Measurements from ENCODE around the gene SPON1. TPM values are rescaled to one million over a fixed set of nuclear protein-coding genes. Genes with fewer than 3 reads are reported as not detected.

The SPON1 gene
- polyA plus RNA-seq, 4 donors = 73.8 to 93.4 (median 89.9) TPM

DNA sequence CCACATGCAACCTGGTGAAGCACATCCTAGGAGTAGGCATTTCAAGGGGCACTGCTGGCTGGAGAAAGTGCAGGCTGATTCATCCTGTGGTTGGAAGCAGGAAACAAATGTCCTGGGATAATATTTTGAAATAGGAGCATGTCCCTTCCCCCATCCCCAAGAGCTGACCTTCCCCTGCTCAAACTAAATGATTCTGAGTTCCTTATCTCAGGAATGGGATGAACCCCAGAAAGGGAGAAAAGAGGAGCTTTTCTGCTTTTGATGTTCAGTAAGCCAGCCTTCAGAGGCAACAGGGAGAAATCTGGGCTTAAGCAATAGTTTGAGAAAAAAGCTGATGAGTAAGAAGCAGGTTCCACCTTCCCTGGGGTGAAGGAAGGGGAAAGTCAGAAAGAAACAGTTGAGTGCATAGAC lies 19.5 kb upstream of the SPON1 start:
- no peak for DNase-seq (ENCODE audit: low read depth in 4 of 4, low spot score in 3 of 4)

DNA sequence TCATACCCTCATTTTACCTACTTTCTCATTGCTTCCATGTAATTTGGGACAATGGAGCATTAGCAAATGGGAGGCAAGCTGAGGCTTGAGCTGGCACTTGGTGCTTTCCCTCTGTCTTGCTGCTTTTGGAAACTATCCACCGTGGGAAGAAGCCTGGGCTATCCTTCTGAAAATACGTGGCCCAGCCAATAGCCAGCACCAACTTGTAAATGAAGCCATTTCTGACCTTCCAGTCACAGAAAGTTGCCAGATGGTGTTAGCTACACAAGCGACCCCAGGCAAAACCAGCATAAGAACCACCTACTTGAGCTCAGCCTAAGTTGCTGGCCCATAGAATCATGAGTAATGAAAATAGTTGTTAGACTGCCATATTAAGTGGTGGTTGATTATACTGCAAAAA lies 18.5 kb upstream of the SPON1 start:
- DNase-seq (ENCODE audit: low read depth in 4 of 4, low spot score in 3 of 4) = no peak

DNA sequence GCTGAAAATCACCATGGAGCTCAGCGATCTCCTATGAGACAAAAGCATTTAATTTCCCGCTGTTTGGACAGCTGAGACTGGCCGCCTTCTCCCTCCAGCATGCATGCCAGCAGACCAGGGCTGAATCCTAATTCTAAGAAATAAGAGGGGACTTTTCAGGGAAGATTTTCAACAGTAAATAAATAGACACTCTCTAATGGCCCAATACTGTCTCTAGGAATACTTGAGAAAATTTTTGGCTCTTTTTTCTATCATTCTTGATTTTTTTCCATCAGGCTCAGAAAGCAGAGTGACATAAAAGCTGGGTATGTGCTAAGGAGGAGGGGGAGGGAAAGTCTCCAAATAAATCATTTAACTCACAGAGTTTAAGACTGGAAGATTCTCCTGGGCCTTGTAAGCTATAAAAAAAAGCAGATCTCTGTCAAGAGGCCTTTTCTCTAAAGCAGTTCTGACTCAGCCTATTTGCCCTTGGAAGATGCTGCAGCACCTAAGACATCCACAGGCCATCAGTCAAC lies 17.6 kb upstream of the SPON1 start:
- DNase-seq (ENCODE audit: low read depth in 4 of 4, low spot score in 3 of 4) = no peak

DNA sequence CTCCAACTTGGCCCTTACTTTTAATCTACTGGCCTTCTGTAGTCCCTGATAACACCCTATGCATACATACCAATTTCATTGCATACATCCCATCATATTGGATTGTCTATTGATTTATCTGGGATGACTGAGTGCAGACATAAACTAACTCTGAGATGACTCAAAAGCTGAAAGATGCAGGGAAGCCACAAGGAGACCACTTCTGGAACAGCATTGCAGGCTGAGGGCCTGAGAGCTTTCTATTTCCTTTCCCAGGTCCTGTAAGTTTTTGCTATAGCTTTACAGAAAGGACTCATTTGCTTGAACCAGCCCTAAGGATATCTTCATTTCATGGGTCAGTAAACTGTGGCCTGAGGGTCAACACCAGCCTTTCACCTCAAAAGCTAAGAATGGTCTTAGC lies 15.1 kb upstream of the SPON1 start:
- DNase-seq (ENCODE audit: low read depth in 4 of 4, low spot score in 3 of 4) = no peak

DNA sequence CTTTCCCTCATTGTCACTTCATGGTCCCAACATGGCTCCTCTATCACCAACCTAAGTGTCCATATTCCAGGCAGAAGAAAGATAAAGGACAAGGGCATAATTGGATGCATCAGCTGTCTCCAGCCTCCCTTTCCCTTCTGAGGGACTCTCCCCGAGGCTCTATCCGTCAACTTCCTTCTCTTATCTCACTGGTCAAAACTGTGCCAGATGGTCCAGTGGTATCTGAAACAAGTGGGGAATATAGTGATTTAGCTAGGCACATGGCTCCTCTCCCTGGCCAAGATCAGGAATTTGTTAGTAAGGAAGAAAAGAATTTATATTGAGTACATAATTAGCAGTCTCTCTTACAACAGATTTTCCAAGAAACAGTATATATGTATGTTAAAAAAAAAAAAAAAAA lies 12.6 kb upstream of the SPON1 start:
- DNase-seq (ENCODE audit: low read depth in 4 of 4, low spot score in 3 of 4) = no peak

DNA sequence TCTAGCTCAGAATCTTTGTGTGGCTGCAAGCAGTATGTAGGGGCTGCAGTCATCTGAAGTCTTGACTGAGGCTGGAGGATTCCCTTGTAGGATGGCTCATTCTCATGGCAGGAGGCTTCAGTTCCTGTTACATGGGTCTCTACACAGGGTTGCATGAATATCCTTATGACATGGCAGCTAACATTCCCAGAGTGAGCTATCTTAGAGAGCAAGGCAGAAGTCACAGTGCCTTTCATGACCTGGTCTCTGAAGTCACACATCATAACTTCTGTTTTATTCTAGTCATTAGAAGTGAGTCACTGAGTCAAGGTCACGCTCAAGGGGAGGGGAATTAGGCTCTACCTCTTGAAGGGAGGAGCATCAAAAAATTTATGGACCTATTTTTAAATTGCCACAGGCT lies 10.3 kb upstream of the SPON1 start:
- DNase-seq (ENCODE audit: low read depth in 4 of 4, low spot score in 3 of 4) = no peak

DNA sequence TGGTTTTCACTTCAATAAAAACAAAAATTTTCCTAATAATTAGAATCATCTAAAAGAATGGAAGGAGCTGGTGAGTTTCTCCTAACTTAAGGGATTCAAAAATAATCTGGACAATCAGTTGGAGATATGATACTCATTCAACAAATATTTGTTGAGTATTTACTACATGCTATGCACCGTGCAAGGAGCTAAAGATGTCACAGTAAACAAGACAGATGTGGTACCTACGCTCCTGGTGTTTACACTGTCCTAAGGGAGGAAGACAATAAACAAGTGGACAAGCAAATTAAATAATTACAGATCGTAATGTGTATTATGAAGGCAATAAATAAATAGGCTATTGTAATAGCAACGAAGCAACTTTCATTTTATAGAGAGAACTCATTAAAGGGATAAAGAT lies 9.9 kb upstream of the SPON1 start:
- DNase-seq (ENCODE audit: low read depth in 4 of 4, low spot score in 3 of 4) = no peak

DNA sequence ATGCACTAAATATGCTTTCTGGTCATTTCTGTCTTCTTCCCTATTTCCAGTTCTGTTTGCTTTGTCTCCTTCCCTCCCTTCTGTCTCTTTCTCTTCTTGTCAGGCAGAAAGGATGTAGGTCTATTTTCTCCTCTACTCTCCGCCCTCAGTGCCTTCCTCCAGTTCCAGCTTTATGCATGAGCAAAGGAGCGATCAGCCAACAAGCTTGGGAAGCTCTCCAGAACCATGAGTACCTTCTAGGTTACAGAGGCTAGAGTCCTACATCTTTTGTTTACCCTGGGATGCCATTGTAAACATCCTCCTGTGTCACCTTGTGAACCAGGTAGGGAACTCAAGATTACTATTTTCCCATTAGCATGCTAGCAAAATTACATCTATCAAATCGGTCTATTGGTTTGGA lies 7.9 kb upstream of the SPON1 start:
- no peak for DNase-seq (ENCODE audit: low read depth in 4 of 4, low spot score in 3 of 4)

DNA sequence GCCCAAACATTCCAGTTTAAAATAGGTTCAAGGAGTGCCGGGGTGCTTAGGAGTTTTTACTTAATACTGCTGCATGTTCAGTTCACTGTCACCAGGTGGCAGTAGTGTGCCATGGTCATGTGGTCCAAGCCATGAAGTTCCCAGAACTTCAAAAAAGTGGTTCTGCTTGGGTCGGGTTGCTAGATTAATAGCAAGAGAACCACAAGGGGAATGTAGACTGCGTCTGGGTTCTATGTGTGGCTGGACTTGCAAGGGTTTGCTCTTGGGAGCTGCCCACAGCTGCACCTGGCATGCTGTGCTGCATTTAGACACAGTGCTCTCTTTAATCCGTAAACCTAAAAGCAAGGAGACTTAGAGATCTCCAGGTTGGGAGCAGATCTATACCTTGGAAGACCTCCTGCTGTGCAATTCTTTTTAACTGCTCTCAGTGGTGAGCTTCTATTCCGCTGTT lies 6.5 kb upstream of the SPON1 start:
- DNase-seq (ENCODE audit: low read depth in 4 of 4, low spot score in 3 of 4) = peak in 2 of 4 donors; percentile 51 to 70

DNA sequence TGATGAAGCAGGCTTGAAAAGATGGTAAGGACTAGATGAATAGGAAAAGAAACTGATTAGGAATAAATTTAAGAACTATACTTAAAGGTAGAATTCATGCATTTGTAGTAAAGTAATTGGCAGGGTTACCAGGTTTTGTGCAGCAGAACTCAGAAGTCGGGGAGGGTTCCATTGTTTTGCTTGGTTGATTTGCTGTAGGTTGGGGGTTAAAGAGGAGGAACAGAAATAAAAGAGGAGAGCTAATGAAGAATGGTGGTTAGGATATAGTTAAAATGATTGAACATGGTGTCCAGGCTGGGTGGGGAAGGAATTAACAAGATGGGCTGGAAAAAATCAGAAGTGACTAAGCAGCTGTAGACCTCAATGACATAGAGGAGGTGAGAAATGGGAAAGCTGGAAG lies 5.5 kb upstream of the SPON1 start:
- no peak for DNase-seq (ENCODE audit: low read depth in 4 of 4, low spot score in 3 of 4)

DNA sequence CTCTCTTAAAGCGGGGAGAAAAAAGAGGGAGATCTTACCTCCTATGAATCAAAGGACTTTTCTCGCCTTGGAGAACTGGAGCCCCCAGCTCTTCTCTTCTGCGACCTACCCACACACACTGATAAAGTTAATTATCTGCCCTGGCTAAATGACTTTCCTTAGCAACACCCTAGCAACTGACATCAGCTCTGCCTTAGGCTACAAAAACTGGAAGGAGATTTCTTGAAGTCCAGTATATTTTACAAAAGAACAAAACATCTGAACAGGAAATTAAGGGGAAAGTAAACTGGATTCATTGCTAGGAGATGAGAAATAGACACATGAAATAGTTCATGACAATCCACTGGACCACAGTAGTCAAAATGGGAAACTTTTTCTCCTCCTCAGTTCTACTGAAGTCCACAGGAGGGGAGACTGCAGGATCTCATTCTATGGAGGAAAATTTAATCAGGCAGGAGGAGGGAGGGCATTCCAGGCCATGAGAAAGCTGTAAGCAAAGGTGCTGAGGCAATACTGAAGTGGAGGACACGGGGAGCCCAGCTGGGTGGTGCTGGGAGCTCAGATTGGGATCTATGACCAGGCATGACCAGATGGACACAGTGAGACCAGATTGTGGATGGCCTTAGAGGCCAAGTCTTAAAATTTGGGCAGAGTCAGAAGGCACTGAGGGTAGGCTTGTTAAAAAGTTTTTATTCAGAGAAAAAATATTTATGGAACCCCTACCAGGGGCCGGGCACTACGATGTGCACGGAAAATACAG lies 3.7 kb upstream of the SPON1 start:
- DNase-seq (ENCODE audit: low read depth in 4 of 4, low spot score in 3 of 4) = no peak

DNA sequence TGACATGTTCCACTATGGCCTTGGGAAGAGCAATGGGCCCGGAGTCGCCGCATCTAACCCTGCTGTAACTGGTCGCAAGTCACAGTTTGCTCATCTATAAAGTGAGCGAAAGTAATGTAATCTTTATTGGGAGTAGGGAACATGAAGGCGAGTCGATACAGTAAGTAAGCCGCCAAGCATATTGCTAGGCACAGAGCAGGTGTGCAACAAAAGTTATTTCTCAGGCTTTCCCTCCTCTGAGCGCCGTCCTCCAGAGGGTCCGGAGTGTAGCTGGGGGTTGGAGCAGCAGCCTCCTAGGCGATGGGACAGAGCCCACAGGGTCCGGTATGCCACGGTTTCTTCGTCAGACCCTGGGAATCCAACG lies 343 bp upstream of the SPON1 start:
- DNase-seq (ENCODE audit: low read depth in 4 of 4, low spot score in 3 of 4) = no peak

DNA sequence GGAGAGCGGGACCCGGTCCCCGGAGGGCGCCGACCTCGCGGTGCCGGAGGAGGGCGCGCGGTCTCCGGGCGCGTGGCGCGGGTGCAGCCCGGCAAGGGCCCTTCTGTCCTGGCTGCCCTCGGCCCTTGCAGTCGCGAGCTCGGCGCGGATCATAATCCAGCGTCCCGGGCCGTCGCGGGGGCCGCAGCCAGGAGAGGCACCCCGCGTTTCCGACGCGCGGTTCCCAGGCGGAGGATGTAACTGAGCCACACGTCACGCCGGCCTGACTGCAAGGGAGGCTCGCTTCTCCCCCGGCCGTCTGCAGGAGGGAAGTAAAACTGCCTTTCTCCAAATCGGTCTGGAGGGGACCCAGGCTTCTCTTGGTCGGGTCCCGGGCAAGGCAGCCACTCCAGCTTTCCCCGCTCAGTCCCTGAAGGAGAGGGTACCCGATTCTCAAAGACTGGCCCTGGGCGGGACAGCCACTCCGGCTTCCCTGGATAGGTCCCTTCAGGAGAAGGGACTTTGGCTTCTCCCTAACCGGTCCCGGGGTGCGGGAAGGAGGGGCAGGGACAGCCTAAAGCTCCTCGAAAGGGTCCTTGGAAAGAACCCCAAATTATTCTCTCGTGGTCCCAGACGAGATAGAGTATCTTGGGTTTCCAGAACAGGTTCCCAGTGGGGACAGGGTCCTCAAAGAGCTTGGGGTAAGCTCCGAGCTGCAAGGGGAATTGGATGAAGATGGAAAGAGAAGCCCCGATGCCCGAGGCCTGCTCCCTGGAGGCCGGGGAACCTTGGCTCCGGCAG lies 836 bp downstream of the SPON1 start:
- no peak for DNase-seq (ENCODE audit: low read depth in 4 of 4, low spot score in 3 of 4)

DNA sequence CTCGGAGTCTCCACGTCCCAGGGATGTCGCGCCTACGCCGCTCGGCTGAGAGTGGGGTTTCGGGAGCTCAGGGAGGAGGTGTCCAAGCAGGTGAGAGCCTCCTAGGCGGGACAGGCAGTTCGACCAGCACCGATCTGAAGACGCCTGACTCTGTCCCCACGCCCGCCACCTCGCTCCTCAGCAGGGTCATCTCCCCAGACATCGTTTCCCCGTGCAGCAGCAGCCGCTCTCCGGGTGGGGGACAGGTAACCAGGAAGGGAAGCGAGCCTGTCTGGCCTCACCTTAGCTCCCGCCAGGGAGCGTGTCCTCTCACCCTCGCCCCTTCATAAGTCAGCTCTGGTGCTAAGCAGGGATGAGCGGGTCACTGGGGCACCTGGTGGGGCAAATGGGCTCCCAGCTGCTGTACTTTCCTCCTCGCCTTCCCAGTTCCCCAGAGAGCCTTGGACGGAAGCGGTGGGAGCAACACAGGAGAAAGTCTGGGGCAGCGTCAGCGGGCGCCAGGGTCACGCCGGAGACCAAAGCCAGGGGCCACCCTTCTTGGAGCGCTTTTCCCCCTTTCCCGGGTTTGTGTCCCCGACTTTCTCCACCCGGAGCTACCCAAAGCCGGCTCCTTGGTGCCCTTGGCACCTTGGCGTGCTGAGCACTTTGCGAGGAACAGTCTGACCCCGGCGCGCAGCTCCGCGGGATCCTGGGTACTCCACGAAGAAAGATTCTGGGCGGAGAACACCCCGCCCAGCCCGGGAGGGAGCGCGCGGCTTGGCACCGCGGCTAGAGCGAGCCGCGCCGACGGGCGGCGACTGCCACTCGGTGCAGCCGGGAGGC lies 1.6 kb downstream of the SPON1 start:
- no peak for DNase-seq (ENCODE audit: low read depth in 4 of 4, low spot score in 3 of 4)

DNA sequence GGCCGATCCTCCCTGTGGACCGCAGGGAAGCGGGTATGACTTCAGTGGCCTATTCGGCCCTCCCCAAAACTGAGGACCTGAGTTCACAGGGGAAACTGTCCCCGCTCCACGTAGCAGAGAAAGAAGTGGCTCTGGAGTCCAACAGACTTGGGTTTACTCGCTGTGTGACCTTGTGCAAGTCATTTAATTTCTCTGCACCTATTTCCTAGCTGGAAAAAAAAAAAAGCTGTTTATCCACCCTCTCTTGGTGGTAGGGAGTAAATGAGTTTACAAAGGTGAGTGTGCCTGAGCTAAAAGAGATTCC lies 2.2 kb downstream of the SPON1 start:
- no peak for DNase-seq (ENCODE audit: low read depth in 4 of 4, low spot score in 3 of 4)

DNA sequence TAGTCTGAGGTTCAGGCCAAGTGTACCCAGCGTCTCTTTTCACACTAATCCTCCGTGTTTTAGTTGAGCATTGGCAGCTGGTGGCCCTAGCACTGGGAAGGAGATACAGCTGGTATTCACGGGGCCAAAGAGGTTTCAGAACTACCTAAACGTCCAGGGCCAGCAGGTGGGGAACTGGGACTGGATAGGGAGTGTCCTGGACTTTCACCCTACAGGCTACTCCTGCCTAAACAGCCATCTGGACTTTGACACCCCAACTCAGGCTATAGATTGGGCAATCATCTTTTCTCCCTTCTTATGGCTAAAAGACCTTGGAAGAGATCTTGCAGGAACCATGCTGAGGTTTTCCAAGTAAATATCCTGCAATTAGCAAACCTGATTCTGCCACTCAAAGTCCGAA lies 2.8 kb downstream of the SPON1 start:
- DNase-seq (ENCODE audit: low read depth in 4 of 4, low spot score in 3 of 4) = no peak

DNA sequence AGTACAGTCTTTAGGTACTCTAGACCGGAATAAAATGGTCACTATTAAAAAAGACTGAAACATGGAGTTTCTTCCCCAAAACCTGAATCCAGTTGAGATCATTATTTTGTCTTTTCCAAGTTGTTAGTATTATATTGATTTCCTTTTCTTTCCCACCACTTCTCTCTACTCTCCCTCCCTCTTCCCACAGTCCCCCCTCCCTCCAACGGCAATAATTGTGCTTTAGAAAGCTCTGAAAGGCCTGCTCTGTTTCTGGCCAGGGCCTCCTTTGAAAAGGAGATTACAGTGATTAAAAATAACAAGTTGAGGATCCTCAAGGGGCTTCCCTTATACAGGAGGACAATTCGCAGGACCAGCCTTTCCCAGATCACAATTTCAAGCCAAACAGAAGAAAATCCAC lies 3.5 kb downstream of the SPON1 start:
- DNase-seq (ENCODE audit: low read depth in 4 of 4, low spot score in 3 of 4) = no peak

DNA sequence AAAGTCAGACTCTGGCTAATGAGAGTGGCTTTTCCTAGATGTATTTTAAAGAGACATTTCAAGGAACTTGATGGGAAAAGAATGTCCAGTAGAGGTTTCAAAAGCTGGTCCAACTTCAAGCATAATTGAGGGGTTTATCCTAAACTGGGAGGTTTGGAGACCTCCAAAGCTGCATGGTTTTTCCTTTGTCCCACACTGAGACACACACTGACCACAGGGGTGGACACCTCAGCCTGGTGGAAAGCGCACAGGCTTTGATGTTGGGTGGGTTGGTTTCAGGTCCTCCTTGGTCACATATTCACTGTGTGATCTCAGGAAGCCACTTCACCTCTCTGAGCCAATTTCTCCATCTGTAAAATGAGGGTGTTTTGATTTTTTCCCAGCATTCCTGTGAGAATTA lies 4.0 kb downstream of the SPON1 start:
- DNase-seq (ENCODE audit: low read depth in 4 of 4, low spot score in 3 of 4) = no peak

DNA sequence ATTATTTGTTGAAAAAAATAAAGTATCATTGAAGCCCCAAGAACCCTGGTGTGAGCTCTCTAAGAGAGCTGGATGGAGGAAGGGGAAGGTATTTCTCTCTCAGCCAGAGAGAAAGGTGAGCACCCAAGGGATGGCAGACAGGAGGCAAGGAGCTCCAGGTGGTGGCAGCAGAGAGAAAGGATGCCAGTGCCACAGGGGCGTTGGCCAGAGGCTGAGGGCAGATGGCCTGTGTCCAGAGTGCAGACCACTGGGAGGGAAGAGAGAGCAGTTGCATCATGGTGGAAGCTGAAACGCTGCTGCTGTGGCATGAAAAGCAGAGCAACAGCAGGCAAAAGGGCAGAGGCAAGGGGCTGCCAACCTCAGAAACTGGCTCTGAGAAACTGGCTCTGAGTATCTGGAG lies 8.5 kb downstream of the SPON1 start:
- DNase-seq (ENCODE audit: low read depth in 4 of 4, low spot score in 3 of 4) = no peak

DNA sequence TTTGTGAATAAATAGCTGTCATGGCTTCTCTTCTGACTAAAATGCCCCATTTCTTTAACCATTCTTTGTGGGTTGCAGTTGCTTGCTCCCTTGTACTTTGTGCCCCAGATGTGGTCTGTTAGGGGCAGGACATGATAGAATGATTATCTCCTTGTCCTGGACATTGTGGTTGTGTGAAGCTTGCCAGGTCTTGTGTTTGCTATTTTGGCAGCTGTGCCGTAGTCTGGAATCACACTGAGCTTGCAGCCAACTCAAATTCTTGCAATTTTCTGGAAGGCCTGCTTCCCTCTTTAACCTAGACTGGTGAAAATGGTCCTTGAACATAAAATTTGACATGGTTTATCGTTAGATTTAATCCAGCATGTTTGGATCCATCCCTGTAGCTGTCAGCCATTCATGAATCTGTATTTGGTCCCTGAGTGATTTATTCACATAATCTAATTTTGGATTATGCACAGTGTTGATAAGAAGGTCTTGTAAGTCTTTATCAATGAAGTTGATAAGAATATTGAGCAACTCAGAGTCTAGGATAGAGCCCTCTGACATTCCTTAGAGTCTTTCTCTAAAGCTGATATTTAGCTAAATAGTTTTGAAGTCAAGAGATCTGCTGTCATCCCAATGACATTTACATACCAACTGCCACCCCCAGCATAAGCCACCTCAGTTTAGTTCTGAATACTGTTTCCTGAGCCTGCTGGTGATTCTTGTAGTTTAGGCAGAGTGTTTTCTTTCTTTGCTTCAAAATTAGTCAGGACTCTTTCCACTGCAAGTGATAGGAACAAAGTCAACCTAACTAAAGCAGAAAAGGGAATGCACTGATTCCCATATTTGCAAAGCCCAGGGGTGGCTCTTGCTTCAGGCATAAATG lies 9.8 kb downstream of the SPON1 start:
- DNase-seq (ENCODE audit: low read depth in 4 of 4, low spot score in 3 of 4) = no peak
